GM12873 (cell line): ENCODE measurements around the gene TPCN2.

Experiments used
- TF ChIP-seq, protein P1 (sequence below): IDR thresholded peaks from 2 replicates; pipeline ENCODE4 v1.5.1; 2012; ENCODE audit warnings: low read depth, mild to moderate bottlenecking, moderate library complexity, low read length, control low read depth; ENCODE audit not compliant: insufficient read depth; ENCODE audit errors: missing control alignments

TPCN2 gene

DNA sequence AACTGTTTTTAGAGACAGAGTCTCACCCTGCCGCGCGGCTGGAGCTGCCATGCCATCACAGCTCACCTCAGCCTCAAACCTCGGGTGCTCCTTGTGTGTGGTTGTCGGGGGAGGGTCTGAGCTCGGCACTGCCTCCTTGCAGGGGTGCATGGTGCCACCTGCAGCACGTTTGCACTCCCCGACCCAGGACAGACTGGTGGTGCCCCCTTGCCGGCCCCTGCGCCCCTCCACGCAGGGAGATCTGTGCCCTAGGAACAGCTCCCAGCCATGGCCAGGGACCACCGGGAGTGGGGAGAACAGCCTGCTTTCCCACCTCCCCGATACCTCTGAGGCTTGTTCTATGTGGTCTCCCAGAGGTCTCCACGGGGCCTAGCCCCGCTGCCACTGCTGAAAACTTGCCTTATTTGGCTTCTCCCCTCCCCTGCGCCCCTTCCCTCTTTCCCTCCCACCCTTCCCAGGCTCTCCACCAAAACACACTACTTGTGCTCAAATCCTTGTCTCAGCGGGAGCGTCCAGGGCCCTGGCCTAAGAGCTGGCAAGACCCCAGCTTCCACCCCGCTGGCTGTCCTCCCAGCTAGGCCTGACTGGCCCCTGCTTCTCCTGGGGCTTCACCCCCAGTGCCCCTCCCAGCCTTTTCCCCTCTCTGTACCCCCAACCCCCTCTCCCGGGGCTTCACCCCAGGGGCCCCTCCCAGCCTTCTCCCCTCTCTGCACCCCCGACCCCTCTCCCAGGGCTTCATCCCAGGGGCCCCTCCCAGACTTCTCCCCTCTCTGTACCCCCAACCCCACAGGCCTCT, 13.4 kb upstream of the TPCN2 start:
- TF ChIP-seq, protein P1, sequence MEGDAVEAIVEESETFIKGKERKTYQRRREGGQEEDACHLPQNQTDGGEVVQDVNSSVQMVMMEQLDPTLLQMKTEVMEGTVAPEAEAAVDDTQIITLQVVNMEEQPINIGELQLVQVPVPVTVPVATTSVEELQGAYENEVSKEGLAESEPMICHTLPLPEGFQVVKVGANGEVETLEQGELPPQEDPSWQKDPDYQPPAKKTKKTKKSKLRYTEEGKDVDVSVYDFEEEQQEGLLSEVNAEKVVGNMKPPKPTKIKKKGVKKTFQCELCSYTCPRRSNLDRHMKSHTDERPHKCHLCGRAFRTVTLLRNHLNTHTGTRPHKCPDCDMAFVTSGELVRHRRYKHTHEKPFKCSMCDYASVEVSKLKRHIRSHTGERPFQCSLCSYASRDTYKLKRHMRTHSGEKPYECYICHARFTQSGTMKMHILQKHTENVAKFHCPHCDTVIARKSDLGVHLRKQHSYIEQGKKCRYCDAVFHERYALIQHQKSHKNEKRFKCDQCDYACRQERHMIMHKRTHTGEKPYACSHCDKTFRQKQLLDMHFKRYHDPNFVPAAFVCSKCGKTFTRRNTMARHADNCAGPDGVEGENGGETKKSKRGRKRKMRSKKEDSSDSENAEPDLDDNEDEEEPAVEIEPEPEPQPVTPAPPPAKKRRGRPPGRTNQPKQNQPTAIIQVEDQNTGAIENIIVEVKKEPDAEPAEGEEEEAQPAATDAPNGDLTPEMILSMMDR, result no peak

DNA sequence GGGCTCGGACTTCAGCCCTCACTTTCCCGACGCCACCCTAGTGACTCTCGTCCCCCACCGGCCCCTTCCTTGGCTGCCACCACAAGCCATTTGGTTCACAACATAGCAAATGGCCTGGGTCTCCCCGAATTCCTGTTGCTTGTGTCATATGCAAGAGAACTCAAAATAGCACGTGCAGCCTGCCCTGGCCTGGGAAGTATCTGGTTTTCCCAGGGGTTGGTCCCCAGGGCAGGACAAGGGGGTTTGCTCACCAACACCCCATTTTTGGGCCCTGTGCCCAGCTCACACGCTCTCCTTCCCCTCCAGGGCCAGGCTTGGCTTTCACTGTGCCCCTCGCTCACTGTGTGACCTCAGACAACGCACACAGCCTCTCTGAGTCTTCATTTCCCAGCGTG, 12.8 kb upstream of the TPCN2 start:
- TF ChIP-seq, protein P1, result no peak

DNA sequence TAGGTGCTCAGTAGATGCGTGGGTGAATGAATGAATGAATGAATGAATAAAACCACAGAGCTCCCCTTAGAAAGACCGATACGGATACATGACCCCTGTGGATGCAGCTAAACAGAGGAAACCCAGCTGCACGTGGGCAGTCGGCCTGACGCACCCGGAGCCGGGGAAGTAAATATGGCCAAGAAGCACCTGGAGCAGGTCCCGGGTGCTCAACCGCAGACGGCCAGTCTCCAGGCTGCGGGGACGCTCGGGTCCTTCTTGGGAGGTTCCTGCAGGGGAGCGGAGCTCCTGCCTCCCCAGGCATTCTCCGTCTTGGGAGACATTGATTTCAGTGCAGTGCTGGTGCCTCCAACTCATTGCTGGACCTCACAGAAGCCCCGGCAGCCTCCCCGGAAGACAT, 11.7 kb upstream of the TPCN2 start:
- TF ChIP-seq, protein P1, result no peak

DNA sequence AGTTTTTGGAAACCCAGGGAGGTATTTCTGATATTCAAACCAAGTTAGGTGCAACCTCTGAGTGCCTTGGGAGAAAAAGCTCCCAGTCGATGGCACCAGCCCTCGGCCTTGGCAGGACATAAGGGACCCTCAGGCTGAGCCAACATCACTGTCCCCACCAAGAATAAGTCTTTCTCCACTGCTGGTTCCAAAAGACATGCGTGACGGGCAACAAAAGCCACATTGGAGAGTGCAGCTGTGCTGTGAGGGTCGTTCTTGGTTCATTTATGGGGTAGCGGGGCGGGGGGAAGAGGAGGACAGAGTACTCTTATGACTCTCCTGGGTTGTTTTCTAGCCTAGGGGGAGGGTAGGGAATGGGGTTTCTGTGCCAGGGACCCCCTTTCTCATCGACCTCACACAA, 11.2 kb upstream of the TPCN2 start:
- TF ChIP-seq, protein P1, result no peak

DNA sequence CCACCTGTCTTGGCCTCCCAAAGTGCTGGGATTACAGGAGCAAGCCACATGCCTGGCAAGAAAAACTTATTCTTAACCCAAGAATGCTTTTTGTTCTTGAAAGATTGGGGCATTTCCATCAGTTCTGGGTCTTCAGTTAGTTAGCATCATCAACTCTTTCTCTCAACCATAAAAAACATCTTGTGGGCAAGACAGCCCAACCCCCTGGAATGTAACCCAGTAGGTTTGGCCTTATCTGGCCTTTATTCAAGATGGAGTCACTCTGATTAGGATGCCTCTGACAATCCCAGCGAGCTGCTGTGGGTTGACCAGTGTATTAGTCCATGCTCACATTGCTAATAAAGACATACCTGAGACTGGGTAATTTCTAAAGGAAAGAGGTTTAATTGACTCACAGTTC, 9.2 kb upstream of the TPCN2 start:
- TF ChIP-seq, protein P1, result no peak

DNA sequence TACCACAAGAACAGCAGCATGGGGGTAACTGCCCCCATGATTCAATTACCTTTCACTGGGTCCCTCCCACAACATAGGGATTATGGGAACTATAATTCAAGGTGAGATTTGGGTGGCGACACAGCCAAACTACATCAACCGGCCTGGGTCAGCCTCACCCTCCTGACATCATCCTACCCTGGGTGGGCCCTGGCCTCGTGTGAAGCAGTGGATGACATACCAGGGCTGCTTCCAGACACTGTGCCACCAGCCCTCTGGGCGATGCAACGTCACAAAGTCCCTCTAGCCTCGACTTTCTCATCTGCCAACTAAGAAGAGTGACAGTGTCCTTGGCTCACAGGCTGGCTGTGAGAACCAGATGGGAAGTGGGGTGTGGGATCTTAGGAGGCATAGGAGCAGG, 8.7 kb upstream of the TPCN2 start:
- TF ChIP-seq, protein P1, result no peak

DNA sequence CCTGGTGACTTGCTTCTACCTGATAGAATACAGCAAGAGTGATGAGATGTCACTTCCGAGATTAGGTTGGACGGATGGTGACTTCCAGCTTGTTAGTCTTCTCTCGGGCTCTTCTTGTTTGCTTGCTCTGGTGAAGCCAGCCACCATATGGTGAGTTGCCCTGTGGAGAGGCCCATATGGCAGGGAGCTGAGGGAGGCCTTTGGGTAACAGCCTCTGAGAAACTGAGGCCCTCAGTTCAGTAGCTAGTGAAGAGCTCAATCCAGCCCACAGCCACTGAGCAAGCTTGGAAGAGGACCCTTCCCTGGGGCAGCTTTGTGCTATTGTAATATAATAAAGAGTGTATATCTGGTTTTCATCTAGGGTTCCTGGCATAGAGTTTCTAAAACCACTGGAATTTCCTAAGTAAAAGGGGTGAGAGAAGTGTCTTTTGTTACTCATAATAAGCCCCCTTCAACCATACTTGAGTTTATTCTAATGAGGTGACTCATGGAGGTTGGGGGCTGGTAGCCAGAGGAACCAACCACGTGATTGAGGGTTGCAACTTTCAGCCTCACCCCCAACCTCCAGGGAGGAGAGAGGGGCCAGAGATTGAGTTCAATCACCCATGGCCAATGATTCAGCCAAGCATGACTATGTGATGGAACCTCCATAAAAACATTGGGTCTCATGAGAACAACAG, 8.0 kb upstream of the TPCN2 start:
- TF ChIP-seq, protein P1, result no peak
